ENCODE results near the gene RAD51B. TPM values are rescaled to one million over a fixed set of nuclear protein-coding genes. Genes with fewer than 3 reads are reported as not detected.

The RAD51B gene
- total and polyA plus RNA-seq, 9 of the 15 experiments (the other 6 are each of a cell fraction or from before 2014, with no cell fraction given): 8.5 to 17.3 (median 11.3) TPM

GRCh38 chr14:68596701-68597100 is 777.1 kb downstream of the RAD51B start:
- no peak for DNase-seq (ENCODE audit: extremely low read depth in 1 of 4, low spot score in 3 of 4)
- Histone ChIP-seq H3K27me3 (ENCODE audit: control insufficient read depth in 2 of 2, insufficient read depth in 2 of 2, low read length in 2 of 2) (no peaks in the 10 kb centered on the region; a peak in 1 of 5 replicates), H3K4me3 (no peak overlapping the region), H3K79me2 (ENCODE audit: control insufficient read depth, insufficient read depth, low read length) (no peaks in the 10 kb centered on the region), H3K27ac (ENCODE audit: extremely low read depth, low read depth, low read length) (no peak overlapping the region), H3K36me3 (ENCODE audit: control insufficient read depth, insufficient read depth, low read length) (no peaks in the 10 kb centered on the region), H3K4me1 (replicated peaks in 1 of 2; ENCODE audit: control insufficient read depth in 2 of 2, insufficient read depth in 2 of 2, low read length in 2 of 2) (no peaks in the 10 kb centered on the region; a peak in 2 of 5 replicates), H3K9me1 (ENCODE audit: control insufficient read depth, insufficient read depth, low read length) (no peaks in the 10 kb centered on the region), H2AFZ (ENCODE audit: low read depth, low read length) (no peak overlapping the region), H3K9ac (ENCODE audit: insufficient read depth in 1 of 2, low read depth in 2 of 2, low read length in 2 of 2) (no peak overlapping the region), H4K20me1 (replicated peaks; ENCODE audit: control insufficient read depth, insufficient read depth, low read length) (no peaks in the 10 kb centered on the region), H3K4me2 (ENCODE audit: insufficient read depth, low read length) (no peak overlapping the region), H3K9me3 (replicated peaks; ENCODE audit: control insufficient read depth, insufficient read depth, low read depth, low read length) (no peaks in the 10 kb centered on the region)
- TF ChIP-seq TAF7 (tag; IDR thresholded peaks at IDR 0.05) (no peak), MBD1 (CRISPR knock-in tag; IDR thresholded peaks at IDR 0.05) (no peak), ID3 (CRISPR knock-in tag; IDR thresholded peaks at IDR 0.05) (no peak), ID3 (tag; IDR thresholded peaks at IDR 0.05) (no peak), ZNF583 (CRISPR knock-in tag; IDR thresholded peaks at IDR 0.05) (no peak), ARHGAP35 (IDR thresholded peaks at IDR 0.05; ENCODE audit: partially characterized antibody) (no peak)
- no TSS peak for BruUV-seq (replicated peaks)
- WGBS (ENCODE audit: insufficient coverage, low coverage, missing lambda C conversion rate): 40% methylated on average over 10 of the region's 10 CpGs
- ChIA-PET CTCF (ENCODE audit: low intra/inter-chr PET ratio) (no interaction called here), POLR2A (no interaction called here)
- ATAC-seq: no peak
- no peak for FAIRE-seq
- intact Hi-C loops (cut with micrococcal nuclease) (no loop called here), in situ Hi-C loops (cut with MboI) (no loop called here)

Data from K562 (cell line).